ENCODE data around the gene LAMA2. TPM values are rescaled to one million over a fixed set of nuclear protein-coding genes. Genes with fewer than 3 reads are reported as not detected.

Gene LAMA2
- total and polyA plus RNA-seq, 7 experiments from 2014 or later: 0.02 to 0.59 (median 0.35) TPM; not detected in 4

- no peaks in the 10 kb centered on the region for H3K36me3 Mint-ChIP-seq
- ATAC-seq: no peak
- intact Hi-C loops (cut with micrococcal nuclease): no loop called here
- H3K36me3 ChIP-seq (ENCODE audit: control insufficient read depth in 2 of 3, insufficient read depth in 3 of 3, low read length in 3 of 3): no peaks in the 10 kb centered on the region
- H3K4me3 Mint-ChIP-seq: no peak overlapping the region
- no peak overlapping the region for H3K27ac ChIP-seq (ENCODE audit: low read depth, low read length)
- ChIA-PET CTCF (no interaction called here), POLR2A (no interaction called here)
- peaks cover 0 to 30% (median 26%) of the 10 kb centered on the region in 5 donors for H3K27me3 Mint-ChIP-seq
- H3K27ac Mint-ChIP-seq: no peak overlapping the region
- H3K4me1 ChIP-seq (ENCODE audit: control insufficient read depth in 2 of 2, insufficient read depth in 2 of 2, low read length in 2 of 2): no peaks in the 10 kb centered on the region
- no peak overlapping the region for H3K4me3 ChIP-seq (ENCODE audit: low read length)
- DNase-seq: no peak
- H3K9me3 Mint-ChIP-seq: peaks cover 0 to 9% (median 3%) of the 10 kb centered on the region in 11 donors
- H3K9me3 ChIP-seq (ENCODE audit: control insufficient read depth in 2 of 3, low read length in 3 of 3): no peaks in the 10 kb centered on the region
- H3K27me3 ChIP-seq (ENCODE audit: control insufficient read depth in 2 of 2, insufficient read depth in 2 of 2, low read length in 2 of 2): no peaks in the 10 kb centered on the region
- peaks cover 0 to 8% (median 2%) of the 10 kb centered on the region in 7 donors for H3K4me1 Mint-ChIP-seq
Observed at GRCh38 chr6:129175066-129175465, 292.1 kb downstream of the LAMA2 start.

- Histone ChIP-seq H3K36me3 (ENCODE audit: control insufficient read depth in 2 of 3, insufficient read depth in 3 of 3, low read length in 3 of 3) (no peaks in the 10 kb centered on the region), H3K27ac (ENCODE audit: low read depth, low read length) (no peak overlapping the region), H3K4me3 (ENCODE audit: low read length) (no peak overlapping the region), H3K27me3 (ENCODE audit: control insufficient read depth in 2 of 2, insufficient read depth in 2 of 2, low read length in 2 of 2) (no peaks in the 10 kb centered on the region), H3K4me1 (ENCODE audit: control insufficient read depth in 2 of 2, insufficient read depth in 2 of 2, low read length in 2 of 2) (no peaks in the 10 kb centered on the region), H3K9me3 (ENCODE audit: control insufficient read depth in 2 of 3, low read length in 3 of 3) (no peaks in the 10 kb centered on the region)
- H3K9me3 Mint-ChIP-seq: peaks cover 0 to 9% (median 3%) of the 10 kb centered on the region in 11 donors
- H3K4me1 Mint-ChIP-seq: peaks cover 0 to 6% (median 2%) of the 10 kb centered on the region in 7 donors
- intact Hi-C loops (cut with micrococcal nuclease): no loop called here
- no peaks in the 10 kb centered on the region for H3K36me3 Mint-ChIP-seq
- DNase-seq (no peak), ATAC-seq (no peak)
- H3K4me3 Mint-ChIP-seq: no peak overlapping the region
- ChIA-PET POLR2A (no interaction called here), CTCF (no interaction called here)
- H3K27ac Mint-ChIP-seq: no peak overlapping the region
- H3K27me3 Mint-ChIP-seq: peaks cover 0 to 35% (median 26%) of the 10 kb centered on the region in 5 donors
Observed at GRCh38 chr6:129177801-129178200, 294.9 kb downstream of the LAMA2 start.

GRCh38 chr6:129179283-129179682 lies 296.3 kb downstream of the LAMA2 start:
- Mint-ChIP-seq H3K4me1 (no peaks in the 10 kb centered on the region), H3K9me3 (no peaks in the 10 kb centered on the region), H3K27me3 (peaks cover 0 to 26% (median 18%) of the 10 kb centered on the region in 5 donors), H3K4me3 (no peak overlapping the region), H3K36me3 (no peaks in the 10 kb centered on the region), H3K27ac (no peak overlapping the region)
- Histone ChIP-seq H3K36me3 (ENCODE audit: control insufficient read depth in 2 of 3, insufficient read depth in 3 of 3, low read length in 3 of 3) (no peaks in the 10 kb centered on the region), H3K4me3 (ENCODE audit: low read length) (no peak overlapping the region), H3K27ac (ENCODE audit: low read depth, low read length) (no peak overlapping the region), H3K27me3 (ENCODE audit: control insufficient read depth in 2 of 2, insufficient read depth in 2 of 2, low read length in 2 of 2) (no peaks in the 10 kb centered on the region), H3K9me3 (ENCODE audit: control insufficient read depth in 2 of 3, low read length in 3 of 3) (no peaks in the 10 kb centered on the region), H3K4me1 (ENCODE audit: control insufficient read depth in 2 of 2, insufficient read depth in 2 of 2, low read length in 2 of 2) (no peaks in the 10 kb centered on the region)
- ChIA-PET CTCF (no interaction called here), POLR2A (no interaction called here)
- DNase-seq: no peak
- ATAC-seq: no peak
- intact Hi-C loops (cut with micrococcal nuclease): no loop called here

GRCh38 chr6:129181001-129181400 lies 298.1 kb downstream of the LAMA2 start:
- no peak overlapping the region for H3K27ac Mint-ChIP-seq
- no peak for DNase-seq
- peaks cover 0 to 20% (median 12%) of the 10 kb centered on the region in 5 donors for H3K27me3 Mint-ChIP-seq
- H3K4me1 ChIP-seq (ENCODE audit: control insufficient read depth in 2 of 2, insufficient read depth in 2 of 2, low read length in 2 of 2): no peaks in the 10 kb centered on the region
- H3K4me3 Mint-ChIP-seq: no peak overlapping the region
- no peaks in the 10 kb centered on the region for H3K4me1 Mint-ChIP-seq
- H3K36me3 Mint-ChIP-seq: no peaks in the 10 kb centered on the region
- no peaks in the 10 kb centered on the region for H3K9me3 ChIP-seq (ENCODE audit: control insufficient read depth in 2 of 3, low read length in 3 of 3)
- H3K9me3 Mint-ChIP-seq: no peaks in the 10 kb centered on the region
- H3K27me3 ChIP-seq (ENCODE audit: control insufficient read depth in 2 of 2, insufficient read depth in 2 of 2, low read length in 2 of 2): no peaks in the 10 kb centered on the region
- no peaks in the 10 kb centered on the region for H3K36me3 ChIP-seq (ENCODE audit: control insufficient read depth in 2 of 3, insufficient read depth in 3 of 3, low read length in 3 of 3)
- CTCF ChIA-PET: no interaction called here
- POLR2A ChIA-PET: no interaction called here
- no peak overlapping the region for H3K27ac ChIP-seq (ENCODE audit: low read depth, low read length)
- intact Hi-C loops (cut with micrococcal nuclease): no loop called here
- no peak overlapping the region for H3K4me3 ChIP-seq (ENCODE audit: low read length)
- ATAC-seq: no peak

- no peak overlapping the region for H3K4me3 ChIP-seq (ENCODE audit: low read length)
- Mint-ChIP-seq H3K36me3 (no peaks in the 10 kb centered on the region), H3K4me3 (no peak overlapping the region), H3K27ac (no peak overlapping the region), H3K4me1 (no peaks in the 10 kb centered on the region), H3K9me3 (no peaks in the 10 kb centered on the region), H3K27me3 (peaks cover 0 to 13% (median 8%) of the 10 kb centered on the region in 5 donors)
- H3K27ac ChIP-seq (ENCODE audit: low read depth, low read length): no peak overlapping the region
- DNase-seq: no peak
- intact Hi-C loops (cut with micrococcal nuclease): no loop called here
- no peaks in the 10 kb centered on the region for H3K27me3 ChIP-seq (ENCODE audit: control insufficient read depth in 2 of 2, insufficient read depth in 2 of 2, low read length in 2 of 2)
- POLR2A ChIA-PET: no interaction called here
- H3K9me3 ChIP-seq (ENCODE audit: control insufficient read depth in 2 of 3, low read length in 3 of 3): no peaks in the 10 kb centered on the region
- CTCF ChIA-PET: no interaction called here
- no peak for ATAC-seq
- no peaks in the 10 kb centered on the region for H3K4me1 ChIP-seq (ENCODE audit: control insufficient read depth in 2 of 2, insufficient read depth in 2 of 2, low read length in 2 of 2)
- H3K36me3 ChIP-seq (ENCODE audit: control insufficient read depth in 2 of 3, insufficient read depth in 3 of 3, low read length in 3 of 3): no peaks in the 10 kb centered on the region
Observed at GRCh38 chr6:129183187-129183591, 300.3 kb downstream of the LAMA2 start.

GRCh38 chr6:129183681-129184301 lies 300.9 kb downstream of the LAMA2 start:
- peaks cover 0 to 17% (median 8%) of the 10 kb centered on the region in 5 donors for H3K27me3 Mint-ChIP-seq
- no peak overlapping the region for H3K4me3 ChIP-seq (ENCODE audit: low read length)
- no peaks in the 10 kb centered on the region for H3K9me3 ChIP-seq (ENCODE audit: control insufficient read depth in 2 of 3, low read length in 3 of 3)
- H3K4me1 ChIP-seq (ENCODE audit: control insufficient read depth in 2 of 2, insufficient read depth in 2 of 2, low read length in 2 of 2): no peaks in the 10 kb centered on the region
- no peaks in the 10 kb centered on the region for H3K9me3 Mint-ChIP-seq
- H3K4me1 Mint-ChIP-seq: no peaks in the 10 kb centered on the region
- CTCF ChIA-PET: no interaction called here
- intact Hi-C loops (cut with micrococcal nuclease): no loop called here
- H3K36me3 Mint-ChIP-seq: no peaks in the 10 kb centered on the region
- no peaks in the 10 kb centered on the region for H3K27me3 ChIP-seq (ENCODE audit: control insufficient read depth in 2 of 2, insufficient read depth in 2 of 2, low read length in 2 of 2)
- ATAC-seq (no peak), DNase-seq (no peak)
- H3K27ac ChIP-seq (ENCODE audit: low read depth, low read length): no peak overlapping the region
- no peaks in the 10 kb centered on the region for H3K36me3 ChIP-seq (ENCODE audit: control insufficient read depth in 2 of 3, insufficient read depth in 3 of 3, low read length in 3 of 3)
- POLR2A ChIA-PET: no interaction called here
- H3K27ac Mint-ChIP-seq: no peak overlapping the region
- H3K4me3 Mint-ChIP-seq: no peak overlapping the region

GRCh38 chr6:129184324-129184723 lies 301.4 kb downstream of the LAMA2 start:
- Histone ChIP-seq H3K9me3 (ENCODE audit: control insufficient read depth in 2 of 3, low read length in 3 of 3) (no peaks in the 10 kb centered on the region), H3K36me3 (ENCODE audit: control insufficient read depth in 2 of 3, insufficient read depth in 3 of 3, low read length in 3 of 3) (no peaks in the 10 kb centered on the region), H3K4me3 (ENCODE audit: low read length) (no peak overlapping the region), H3K27me3 (ENCODE audit: control insufficient read depth in 2 of 2, insufficient read depth in 2 of 2, low read length in 2 of 2) (no peaks in the 10 kb centered on the region), H3K27ac (ENCODE audit: low read depth, low read length) (no peak overlapping the region), H3K4me1 (ENCODE audit: control insufficient read depth in 2 of 2, insufficient read depth in 2 of 2, low read length in 2 of 2) (no peaks in the 10 kb centered on the region)
- Mint-ChIP-seq H3K27ac (no peak overlapping the region), H3K4me3 (no peak overlapping the region), H3K4me1 (no peaks in the 10 kb centered on the region), H3K36me3 (no peaks in the 10 kb centered on the region), H3K27me3 (peaks cover 0 to 14% (median 5%) of the 10 kb centered on the region in 5 donors), H3K9me3 (no peaks in the 10 kb centered on the region)
- ChIA-PET CTCF (no interaction called here), POLR2A (no interaction called here)
- intact Hi-C loops (cut with micrococcal nuclease): no loop called here
- DNase-seq (no peak), ATAC-seq (no peak)
